ENCODE results near the gene ADCK2.
"Not testable (repeated sequence)": the region's sequence is repeated elsewhere in the genome, so short reads cannot be mapped to it uniquely, and the experiment has no call there.

ADCK2 gene

DNA sequence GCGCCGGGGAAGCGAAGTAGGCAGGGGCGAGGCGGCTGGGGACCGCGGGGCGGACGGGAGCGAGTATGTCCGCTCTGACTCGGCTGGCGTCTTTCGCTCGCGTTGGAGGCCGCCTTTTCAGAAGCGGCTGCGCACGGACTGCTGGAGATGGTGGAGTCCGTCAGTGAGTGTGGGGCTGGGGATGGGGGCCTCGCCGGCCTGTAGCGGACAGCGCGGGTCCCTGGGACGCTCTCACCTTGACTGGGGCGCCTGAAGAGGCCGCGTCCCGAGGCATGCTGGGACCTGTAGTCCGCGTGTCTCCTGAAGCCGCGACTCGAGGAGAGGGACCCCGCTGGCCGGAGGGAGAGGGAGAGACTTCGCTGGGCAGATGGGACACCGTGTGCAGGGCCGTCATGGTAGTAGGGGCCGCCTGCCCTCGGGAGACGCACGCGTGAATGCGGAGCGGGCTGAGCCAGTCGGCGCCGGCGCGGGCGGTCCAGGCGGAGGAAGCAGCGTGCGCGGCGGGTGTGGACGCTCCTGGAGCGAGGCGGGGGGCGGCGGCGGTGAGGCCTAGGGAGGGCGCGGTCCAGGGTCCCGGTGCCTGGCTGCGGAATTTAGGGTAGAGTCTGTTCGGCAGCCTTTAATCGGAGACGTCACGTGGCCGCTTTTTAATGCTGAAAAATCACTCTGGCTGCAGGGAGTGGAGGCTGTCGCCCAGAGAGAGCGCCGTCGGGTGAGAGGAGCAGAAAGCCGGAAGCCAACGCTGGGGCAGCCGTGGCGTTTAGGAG is 24.1 kb downstream of the ADCK2 start, which contains the start of gene NDUFB2:
Gene NDUFB2 (plus strand): TSS at position 29 of the 767 bp plus-strand sequence. CDS start 37 bp downstream, at position 66.
- no peak for FAIRE-seq

GRCh38 chr7:140697447-140698143 is 24.9 kb downstream of the ADCK2 start:
- FAIRE-seq = no peak

DNA sequence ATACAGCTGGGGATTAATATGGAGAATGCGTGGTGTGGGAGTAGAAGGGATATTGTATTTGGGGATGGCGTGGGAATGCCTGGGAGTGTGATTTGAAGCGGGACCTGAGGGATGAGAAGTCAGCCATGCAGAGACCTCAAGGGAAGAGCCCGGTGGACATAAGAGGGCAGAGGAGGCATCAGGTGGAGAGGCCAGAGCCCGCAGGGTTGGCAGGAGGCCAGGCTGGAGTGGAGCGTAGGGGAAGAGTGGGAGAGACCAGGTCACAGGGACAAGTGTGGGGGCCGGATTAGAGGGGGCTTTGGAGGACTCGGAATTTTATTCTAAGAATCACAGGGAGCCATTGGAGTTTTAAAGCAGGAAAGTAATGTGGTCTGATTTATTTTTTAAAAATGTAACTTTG is 25.7 kb downstream of the ADCK2 start:
- no peak for FAIRE-seq

- FAIRE-seq = no peak
Observed at GRCh38 chr7:140702774-140703173, 30.0 kb downstream of the ADCK2 start.

DNA sequence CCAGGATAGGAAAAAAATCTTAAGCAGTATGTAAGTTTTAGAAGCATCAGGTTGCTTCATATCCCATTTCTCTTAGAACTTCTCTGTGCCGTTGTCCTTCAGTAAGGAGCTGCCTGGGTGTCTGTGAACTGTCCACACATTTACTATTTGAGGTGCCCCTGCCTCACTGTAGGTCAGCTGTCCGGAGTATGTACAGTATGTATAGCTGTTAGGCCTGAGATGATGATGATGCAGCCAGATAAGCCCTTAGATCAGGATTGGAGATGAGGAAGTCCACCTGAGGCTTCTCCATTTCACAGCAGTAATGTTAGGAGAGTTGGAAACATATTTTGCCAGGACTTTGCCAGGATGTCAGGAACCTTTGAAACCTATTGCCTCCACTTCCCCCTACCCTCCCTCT is 31.5 kb downstream of the ADCK2 start:
- no peak for FAIRE-seq

GRCh38 chr7:140707132-140707531 is 34.4 kb downstream of the ADCK2 start:
- no peak for FAIRE-seq

- not testable (repeated sequence) for FAIRE-seq
Observed at GRCh38 chr7:140708764-140709163, 36.0 kb downstream of the ADCK2 start.

GRCh38 chr7:140712392-140712791 is 39.6 kb downstream of the ADCK2 start:
- FAIRE-seq = not testable (repeated sequence)

DNA sequence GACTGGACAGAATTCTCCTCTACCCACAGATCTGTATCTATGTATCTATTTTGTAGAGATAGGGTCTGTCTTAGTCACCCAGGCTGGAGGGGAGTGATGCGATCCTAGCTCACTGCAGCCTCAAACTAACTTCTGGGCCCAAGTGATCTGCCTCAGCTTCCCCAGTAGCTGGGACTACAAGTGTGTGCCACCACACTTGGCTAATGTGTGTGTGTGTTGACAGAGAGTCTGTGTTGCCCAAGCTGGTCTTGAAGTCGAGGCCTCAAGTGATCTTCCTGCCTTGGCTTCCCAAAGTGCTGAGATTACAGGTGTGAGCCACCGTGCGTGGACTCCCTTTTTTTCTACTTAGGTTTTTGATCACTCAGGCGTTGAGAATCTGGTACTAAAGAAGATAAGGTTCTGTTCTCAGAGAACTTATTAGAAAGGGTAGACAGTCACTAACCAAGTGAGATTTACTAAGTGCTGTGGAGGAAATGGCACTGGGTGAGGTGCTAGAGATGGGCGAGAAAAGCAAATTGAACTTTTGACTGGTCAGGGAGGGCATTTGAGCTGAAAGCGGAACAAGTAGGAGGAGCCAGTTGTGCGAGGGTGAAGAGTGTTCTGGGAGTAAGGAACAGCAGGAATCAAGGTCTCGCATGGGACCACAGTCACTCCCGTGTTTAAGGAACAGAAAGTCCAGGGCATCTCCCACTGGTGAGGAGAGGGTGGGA is 41.7 kb downstream of the ADCK2 start:
- FAIRE-seq = no peak

DNA sequence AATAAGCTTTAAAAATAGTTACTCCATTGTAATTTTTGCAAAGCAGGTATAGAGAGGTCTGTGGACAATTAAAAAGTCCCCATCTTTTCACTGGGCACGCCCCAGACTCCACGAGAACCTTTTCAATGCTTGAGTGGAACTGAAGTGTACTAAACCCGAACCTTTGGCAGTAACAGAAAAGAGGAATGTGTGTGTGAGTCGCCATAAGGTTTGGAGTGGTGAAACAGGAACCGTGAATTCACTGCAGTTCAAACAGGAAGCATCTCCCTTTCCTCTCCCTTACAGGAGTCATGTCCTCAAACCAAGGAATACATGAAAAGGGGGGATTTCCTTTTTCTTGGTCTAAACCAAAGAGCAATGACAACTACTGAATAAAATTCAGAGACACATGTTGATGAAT is 47.0 kb downstream of the ADCK2 start:
- no peak for FAIRE-seq

- FAIRE-seq = no peak
Observed at GRCh38 chr7:140722254-140722653, 49.5 kb downstream of the ADCK2 start.

DNA sequence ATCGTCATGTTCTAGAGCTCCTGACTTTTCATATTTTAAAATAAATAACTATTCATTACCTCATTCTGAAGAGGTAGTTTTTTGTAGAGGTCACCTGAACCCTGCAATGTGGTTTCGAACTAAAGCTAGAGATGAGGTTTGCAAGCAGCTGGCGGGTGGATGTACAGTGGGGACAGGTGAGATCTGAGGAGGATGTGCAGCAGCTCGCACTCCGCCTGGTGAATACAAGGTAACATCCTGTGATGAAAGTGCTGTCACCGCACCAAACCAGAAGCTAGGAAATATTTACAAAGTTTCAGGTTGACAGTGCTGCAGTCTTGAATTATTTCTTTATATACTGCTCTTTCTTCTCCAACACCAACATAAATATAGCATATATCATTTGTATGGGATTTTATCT is 50.3 kb downstream of the ADCK2 start:
- FAIRE-seq = no peak

DNA sequence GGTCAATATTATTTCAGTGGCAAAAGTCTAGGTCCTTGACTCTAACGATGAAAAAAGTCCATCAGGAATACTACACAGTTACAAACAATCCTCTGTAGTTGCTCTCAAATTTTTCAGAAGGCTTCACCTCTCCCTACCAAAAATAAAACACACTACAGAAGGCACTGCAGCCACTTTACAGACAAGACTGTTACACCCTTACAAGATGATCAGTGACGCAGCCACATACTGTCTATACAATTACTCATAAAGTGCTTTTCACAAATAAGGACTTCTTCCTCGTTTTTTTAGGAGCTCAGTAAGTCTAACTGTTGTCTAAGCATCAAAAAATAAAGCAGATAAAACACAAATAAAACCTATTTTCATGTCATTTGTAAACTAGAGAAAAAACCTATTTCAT is 50.8 kb downstream of the ADCK2 start:
- no peak for FAIRE-seq

DNA sequence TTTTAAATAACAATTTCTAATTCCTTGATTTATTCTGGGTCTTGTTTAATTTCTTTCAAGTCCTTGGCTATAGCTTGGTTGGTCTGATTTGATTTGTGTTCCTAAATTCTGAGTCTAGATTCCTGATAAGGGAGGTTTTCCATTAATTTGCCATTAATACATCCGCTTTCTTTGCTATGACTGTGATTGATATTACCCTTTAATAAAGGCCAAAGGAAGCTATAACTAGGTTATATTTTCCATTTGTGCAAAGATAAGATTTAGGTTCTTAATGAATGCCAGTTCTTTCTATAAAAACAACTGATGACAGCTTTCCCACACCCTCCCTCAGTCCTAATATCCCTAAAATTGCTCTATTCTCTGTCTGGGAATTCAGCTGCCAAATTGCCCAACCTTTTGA is 52.0 kb downstream of the ADCK2 start:
- FAIRE-seq = no peak

DNA sequence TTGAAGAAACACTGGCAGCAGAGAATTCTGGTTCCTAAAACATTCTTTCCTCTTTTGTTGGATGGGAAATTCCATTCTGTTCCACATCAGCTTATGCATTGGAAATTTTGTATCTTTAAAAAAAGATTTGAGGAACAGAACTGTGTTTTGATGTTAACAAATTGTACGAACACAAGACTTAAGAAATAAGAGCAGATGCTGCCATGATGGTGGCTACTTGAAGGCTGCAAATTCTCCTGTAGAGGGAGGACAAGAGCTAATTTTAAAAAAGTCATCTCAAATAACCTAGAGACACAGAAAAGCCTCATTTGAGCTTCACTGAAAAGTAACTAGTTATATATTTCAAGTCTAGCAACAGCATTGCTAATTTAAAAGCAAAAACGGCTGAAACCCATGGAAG is 53.5 kb downstream of the ADCK2 start:
- peak; percentile 70 for FAIRE-seq

DNA sequence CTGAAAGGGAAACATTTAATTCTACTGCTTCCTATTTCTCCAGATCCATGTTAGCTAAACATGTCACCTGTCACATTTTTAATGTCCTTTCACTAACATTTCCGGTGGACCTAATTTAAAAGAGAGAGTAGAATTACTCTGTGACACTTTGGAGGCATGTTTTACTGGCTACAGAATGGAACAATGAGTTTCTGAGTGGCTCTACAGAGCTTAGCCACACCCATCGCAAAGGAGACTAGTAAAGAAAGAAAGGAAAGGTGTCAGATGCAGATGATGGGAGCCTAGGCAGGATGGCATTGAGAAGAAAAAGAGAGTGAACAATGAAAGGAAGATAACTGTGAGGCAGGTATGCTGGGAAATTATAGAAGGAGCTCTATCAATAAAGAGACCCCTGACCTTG is 59.7 kb downstream of the ADCK2 start:
- FAIRE-seq = no peak

DNA sequence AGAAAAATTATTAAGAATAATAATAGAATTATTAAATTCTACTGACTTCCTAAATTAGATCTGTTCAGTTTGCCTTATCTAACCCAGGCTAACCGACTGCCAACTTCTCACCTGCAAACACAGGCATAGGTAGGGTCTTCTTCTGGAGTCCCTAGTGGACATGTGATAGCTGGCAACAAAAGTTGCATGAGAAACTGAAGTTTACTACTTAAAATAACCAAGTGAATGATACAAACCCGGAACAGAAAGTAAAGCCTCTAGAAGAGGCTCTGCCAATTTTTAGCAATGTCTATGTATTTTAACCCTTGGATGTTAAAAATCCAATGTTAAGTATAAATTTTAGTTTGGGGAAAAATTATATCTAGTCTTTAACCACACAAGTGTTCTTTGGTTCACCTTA is 61.4 kb downstream of the ADCK2 start:
- no peak for FAIRE-seq

- no peak for FAIRE-seq
Observed at GRCh38 chr7:140734729-140735128, 62.0 kb downstream of the ADCK2 start.

GRCh38 chr7:140738280-140738679 is 65.5 kb downstream of the ADCK2 start:
- FAIRE-seq = no peak

GRCh38 chr7:140743255-140743654 is 70.5 kb downstream of the ADCK2 start:
- not testable (repeated sequence) for FAIRE-seq

- no peak for FAIRE-seq
Observed at GRCh38 chr7:140744005-140744404, 71.3 kb downstream of the ADCK2 start.

Data from TTC549 (cell line).